ENCODE data around the gene PRRT2.
"Not testable (repeated sequence)": the region's sequence is repeated elsewhere in the genome, so short reads cannot be mapped to it uniquely, and the experiment has no call there.

PRRT2 gene

GRCh38 chr16:29811896-29812665 lies at the start of gene PRRT2:
Gene PRRT2 (plus strand): TSS chr16:29812193. CDS start chr16:29813055, 862 bp downstream.
- DNase-seq: peak; percentile 38 to 66

GRCh38 chr16:29763326-29763725 lies 48.7 kb upstream of the PRRT2 start:
- DNase-seq: no peak

GRCh38 chr16:29765167-29766032 lies 46.6 kb upstream of the PRRT2 start:
- DNase-seq: no peak

- DNase-seq: no peak
Observed at GRCh38 chr16:29766571-29766970, 45.4 kb upstream of the PRRT2 start.

GRCh38 chr16:29767062-29767461 lies 44.9 kb upstream of the PRRT2 start:
- no peak for DNase-seq

GRCh38 chr16:29769507-29769906 lies 42.5 kb upstream of the PRRT2 start:
- no peak for DNase-seq

- no peak for DNase-seq
Observed at GRCh38 chr16:29770250-29770929, 41.6 kb upstream of the PRRT2 start.

- not testable (repeated sequence) for DNase-seq
Observed at GRCh38 chr16:29772330-29772729, 39.7 kb upstream of the PRRT2 start.

GRCh38 chr16:29774730-29775129 lies 37.3 kb upstream of the PRRT2 start:
- no peak for DNase-seq

- peak; percentile 11 to 63 for DNase-seq
Observed at GRCh38 chr16:29775742-29776408, 36.1 kb upstream of the PRRT2 start.

- DNase-seq: no peak
Observed at GRCh38 chr16:29777576-29778350, 34.2 kb upstream of the PRRT2 start, which contains the start of gene ZG16. Gene ZG16 (plus strand): TSS chr16:29778256. CDS start chr16:29779267, 1,011 bp downstream.

GRCh38 chr16:29779474-29779873 lies 32.5 kb upstream of the PRRT2 start:
- DNase-seq: peak in 1 of 2 experiments; percentile 5

GRCh38 chr16:29783094-29783953 lies 28.7 kb upstream of the PRRT2 start:
- not testable (repeated sequence) for DNase-seq

- no peak for DNase-seq
Observed at GRCh38 chr16:29784157-29784556, 27.8 kb upstream of the PRRT2 start.

GRCh38 chr16:29784901-29785500 lies 27.0 kb upstream of the PRRT2 start:
- no peak for DNase-seq

GRCh38 chr16:29787155-29787554 lies 24.8 kb upstream of the PRRT2 start:
- not testable (repeated sequence) for DNase-seq

- DNase-seq: no peak
Observed at GRCh38 chr16:29789775-29790182, 22.2 kb upstream of the PRRT2 start.

GRCh38 chr16:29790183-29790948 lies 21.6 kb upstream of the PRRT2 start, which contains the start of gene KIF22:
Gene KIF22 (plus strand): TSS chr16:29790751. CDS start chr16:29790760, 9 bp downstream.
- DNase-seq: peak; percentile 96 to 99
